Right atrium auricular region (tissue), 2 donors: Measurements from ENCODE around the gene SP4. TPM values are rescaled to one million over a fixed set of nuclear protein-coding genes. Genes with fewer than 3 reads are reported as not detected.

Experiments
- DNase-seq: peaks from one replicate; pipeline ENCODE4 v3.0.0-alpha.2; 2019; ENCODE audit warnings: low spot score
- H3K27ac ChIP-seq, 2 donors: fragments of 200-600 bp; sonication (generic); 1 replicate in 1 of 2; 2 replicates in 1 of 2; pipeline ENCODE4 v1.5.1; 2016 to 2019
- H3K27me3 ChIP-seq, 2 donors: fragments of 200-600 bp; sonication (generic); one replicate each; pipeline versions ENCODE4 v1.5.1 to v1.6.0; 2017 to 2019
- H3K36me3 ChIP-seq: fragments of 200-600 bp; sonication (generic); one replicate; pipeline ENCODE4 v1.5.1; 2016
- H3K4me1 ChIP-seq, 2 donors: fragments of 200-600 bp; sonication (generic); one replicate each; pipeline versions ENCODE4 v1.5.1 to v1.6.0; 2017 to 2019
- H3K4me3 ChIP-seq, 2 donors: fragments of 200-600 bp; sonication (generic); 1 replicate in 1 of 2; 2 replicates in 1 of 2; pipeline ENCODE4 v1.5.1; 2017 to 2019; ENCODE audit warnings: mild to moderate bottlenecking in 1 of 2, moderate library complexity in 1 of 2
- H3K9me3 ChIP-seq, 2 donors: fragments of 200-600 bp; sonication (generic); one replicate each; pipeline ENCODE4 v1.5.1; 2019
- CTCF ChIP-seq, 2 donors: fragments of 200-600 bp; sonication (generic); IDR thresholded peaks; one replicate each; pipeline ENCODE4 v1.5.1; 2019; ENCODE audit warnings: antibody characterized with exemption in 2 of 2
- total RNA-seq, 2 donors: library from RNA; depleted of rRNA; stranded (reverse); fragments of >200 nt; gene quantifications; one replicate each; pipeline ENCODE4 v1.1.0, GENCODE V29; 2016

The SP4 gene
- total RNA-seq, 2 donors from 2014 or later: 15.2 to 205 TPM

GRCh38 chr7:21417647-21418046 is 10.2 kb upstream of the SP4 start:
- DNase-seq: no peak
- Histone ChIP-seq H3K27ac (no peak overlapping the region), H3K4me1 (no peaks in the 10 kb centered on the region), H3K36me3 (no peaks in the 10 kb centered on the region), H3K27me3 (no peaks in the 10 kb centered on the region), H3K9me3 (no peaks in the 10 kb centered on the region), H3K4me3 (no peak overlapping the region)
- TF ChIP-seq CTCF (IDR thresholded peaks at IDR 0.05): no peak

- H3K27me3 ChIP-seq: no peaks in the 10 kb centered on the region
- DNase-seq: no peak
- H3K4me3 ChIP-seq: no peak overlapping the region
- no peaks in the 10 kb centered on the region for H3K36me3 ChIP-seq
- TF ChIP-seq CTCF (IDR thresholded peaks at IDR 0.05): no peak
- peaks cover 0 to 8% of the 10 kb centered on the region in 2 donors for H3K4me1 ChIP-seq
- H3K9me3 ChIP-seq: no peaks in the 10 kb centered on the region
- H3K27ac ChIP-seq: no peak overlapping the region
Measured at GRCh38 chr7:21422751-21423150, 5.1 kb upstream of the SP4 start.

- H3K36me3 ChIP-seq: no peaks in the 10 kb centered on the region
- TF ChIP-seq CTCF (IDR thresholded peaks at IDR 0.05): no peak
- no peak for DNase-seq
- H3K27ac ChIP-seq: no peak overlapping the region
- no peaks in the 10 kb centered on the region for H3K27me3 ChIP-seq
- H3K9me3 ChIP-seq: no peaks in the 10 kb centered on the region
- H3K4me1 ChIP-seq: peaks cover 0 to 26% of the 10 kb centered on the region in 2 donors
- no peak overlapping the region for H3K4me3 ChIP-seq
Measured at GRCh38 chr7:21425290-21425689, 2.6 kb upstream of the SP4 start.

GRCh38 chr7:21426286-21427181 is 1.3 kb upstream of the SP4 start:
- TF ChIP-seq CTCF (IDR thresholded peaks at IDR 0.05): peak in 1 of 2 donors; percentile 15
- H3K36me3 ChIP-seq: no peaks in the 10 kb centered on the region
- peak overlapping the region; percentile 39 to 92 for H3K4me3 ChIP-seq
- peaks cover 0 to 39% of the 10 kb centered on the region in 2 donors for H3K4me1 ChIP-seq
- H3K27me3 ChIP-seq: no peaks in the 10 kb centered on the region
- no peak for DNase-seq
- peak overlapping the region in 1 of 2 donors; percentile 99 for H3K27ac ChIP-seq
- no peaks in the 10 kb centered on the region for H3K9me3 ChIP-seq

- TF ChIP-seq CTCF (IDR thresholded peaks at IDR 0.05): no peak
- Histone ChIP-seq H3K36me3 (no peaks in the 10 kb centered on the region), H3K9me3 (no peaks in the 10 kb centered on the region), H3K4me3 (peak overlapping the region; percentile 70 to 92), H3K4me1 (peaks cover 0 to 45% of the 10 kb centered on the region in 2 donors), H3K27me3 (no peaks in the 10 kb centered on the region), H3K27ac (peak overlapping the region; percentile 98 to 99)
- DNase-seq: peak; percentile 98
Measured at GRCh38 chr7:21427182-21427870, 557 bp upstream of the SP4 start.
